Measurements from ENCODE around the gene KLHL29.

Gene KLHL29

DNA sequence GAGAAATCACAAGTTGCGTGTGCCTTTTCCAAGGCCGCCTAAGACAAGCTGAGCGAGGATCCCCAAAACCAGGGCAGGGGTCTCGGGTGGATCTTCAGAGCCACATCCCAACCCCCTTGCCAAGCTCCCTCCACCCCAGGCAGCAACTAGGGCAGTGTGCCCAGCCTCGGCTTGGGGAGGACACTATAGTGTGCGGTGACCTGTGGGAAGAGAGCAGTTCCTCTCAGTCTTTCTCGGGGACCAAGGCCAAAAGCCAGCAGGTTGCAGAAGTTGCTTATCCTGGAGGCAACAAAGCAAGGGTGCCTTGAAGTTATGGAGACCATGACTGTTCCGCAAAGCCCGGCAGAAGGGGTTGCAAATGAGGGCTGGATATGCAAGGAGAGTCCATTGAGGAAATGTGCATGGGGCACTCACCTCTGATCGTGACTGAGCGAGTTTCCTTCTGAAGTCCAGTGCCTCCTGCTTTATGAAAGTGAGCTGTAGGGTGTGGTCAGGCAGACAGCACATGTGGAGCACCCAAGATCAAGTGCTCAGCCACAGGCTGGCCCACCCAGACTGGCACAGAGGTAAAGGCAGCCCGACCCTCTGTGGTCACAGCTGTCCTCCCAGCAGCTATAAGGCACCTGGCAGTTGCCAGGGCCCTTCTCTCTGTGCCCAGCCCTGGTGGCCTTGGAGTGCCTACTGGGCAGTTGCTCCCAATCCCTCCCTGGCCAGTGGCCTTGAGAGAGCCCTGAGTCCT, 281.4 kb downstream of the KLHL29 start:
- no peak for DNase-seq

DNA sequence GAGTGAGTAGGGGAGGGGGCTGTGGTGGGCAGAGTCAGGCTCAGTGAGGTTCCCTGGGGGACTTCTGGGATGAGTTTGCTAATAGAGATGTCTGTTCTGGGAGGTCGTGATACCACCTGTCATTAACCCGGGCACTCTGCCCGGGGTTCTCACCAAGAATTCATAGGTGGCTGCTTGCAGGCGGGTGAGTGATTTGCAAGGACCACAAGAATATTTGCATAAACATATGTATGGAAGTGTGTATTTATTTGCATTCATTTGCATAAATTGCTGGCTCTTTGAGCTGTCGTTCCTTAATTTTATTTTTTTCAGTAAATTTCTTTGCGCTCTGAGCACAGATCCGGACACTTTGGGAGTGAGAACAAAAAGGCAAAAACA, 282.0 kb downstream of the KLHL29 start:
- DNase-seq = no peak

DNA sequence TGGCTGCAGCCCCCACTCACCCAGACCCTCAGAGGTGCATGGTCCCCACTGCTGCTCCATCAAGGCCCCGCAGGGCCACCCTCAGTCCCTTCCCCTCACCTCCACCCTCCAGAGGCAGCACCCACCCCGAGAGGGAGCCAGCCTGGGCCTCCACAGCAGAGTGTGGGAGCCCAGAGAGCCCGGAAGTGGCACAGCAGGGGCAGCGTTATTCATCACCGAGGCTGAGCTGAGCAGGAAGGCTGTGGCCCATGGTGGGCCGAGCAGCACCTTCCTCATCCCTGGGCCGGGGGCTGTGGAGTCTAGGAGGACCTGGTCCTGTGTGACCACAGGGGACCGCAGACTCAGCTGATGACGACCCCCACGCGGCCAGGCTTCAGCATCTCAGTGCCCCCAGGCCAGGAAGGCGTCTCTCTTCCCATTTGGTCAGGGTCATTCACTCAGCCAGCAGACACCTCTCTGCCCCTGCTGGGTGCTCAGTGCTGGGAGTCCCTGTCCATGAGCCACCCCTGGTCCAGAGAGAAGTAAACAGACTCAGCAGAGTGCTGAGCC, 283.9 kb downstream of the KLHL29 start:
- DNase-seq = no peak

DNA sequence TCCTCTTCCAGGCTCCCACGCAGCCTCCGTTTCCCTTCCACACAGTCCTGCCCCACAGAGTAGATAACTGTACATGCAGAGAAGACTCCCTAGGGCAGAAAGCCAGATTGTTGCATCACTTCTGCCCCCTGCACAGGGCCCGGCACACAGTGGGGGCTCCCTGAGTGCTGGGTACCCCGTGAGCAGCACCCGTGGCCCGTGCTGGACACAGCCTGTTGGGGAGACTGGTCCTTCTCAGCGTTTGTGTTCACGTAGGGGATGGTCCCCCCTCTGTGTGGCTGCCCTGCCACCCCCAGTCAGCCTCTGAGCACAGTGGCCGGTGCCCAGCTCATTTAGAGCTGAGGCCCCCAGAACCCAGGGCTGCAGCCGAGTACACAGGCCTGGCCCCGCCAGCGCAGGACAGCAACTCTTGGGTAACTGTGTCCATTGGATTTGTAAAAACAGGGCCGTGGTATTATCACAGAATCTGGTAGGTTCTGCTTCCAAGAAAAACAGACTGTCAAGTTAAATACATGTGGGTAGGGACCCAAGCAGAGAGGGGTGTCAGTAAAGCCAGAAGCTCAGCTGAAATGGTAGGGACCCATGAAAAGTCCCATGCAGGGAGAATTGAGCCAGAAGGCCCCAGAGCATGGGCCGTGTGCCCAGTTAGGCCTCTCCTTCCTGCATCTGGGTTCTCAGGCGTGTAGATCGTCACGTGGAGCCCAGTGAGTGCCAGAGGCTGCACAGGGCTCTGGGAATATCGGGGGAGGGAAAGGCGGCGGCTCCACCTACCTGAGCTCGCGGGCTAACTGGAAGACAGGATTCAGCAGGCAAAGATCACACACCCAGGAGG, 284.6 kb downstream of the KLHL29 start:
- no peak for DNase-seq

DNA sequence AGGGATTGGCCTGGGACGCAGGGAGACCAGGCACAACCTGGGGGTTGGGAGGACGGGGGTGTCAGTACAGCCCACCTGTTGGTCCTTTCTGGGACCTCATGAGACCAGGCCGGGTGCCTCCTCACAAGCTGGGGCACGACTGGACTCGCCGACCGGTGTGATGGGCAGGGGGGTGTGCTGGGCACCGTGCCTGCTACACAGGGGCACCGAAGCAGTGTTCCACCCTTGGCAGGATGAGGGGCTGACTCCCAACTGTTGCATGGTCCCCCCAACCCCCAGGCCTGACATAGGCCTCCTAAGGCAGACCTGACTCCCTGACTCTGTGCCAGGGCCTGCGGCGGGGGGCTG, 285.2 kb downstream of the KLHL29 start:
- DNase-seq = no peak

DNA sequence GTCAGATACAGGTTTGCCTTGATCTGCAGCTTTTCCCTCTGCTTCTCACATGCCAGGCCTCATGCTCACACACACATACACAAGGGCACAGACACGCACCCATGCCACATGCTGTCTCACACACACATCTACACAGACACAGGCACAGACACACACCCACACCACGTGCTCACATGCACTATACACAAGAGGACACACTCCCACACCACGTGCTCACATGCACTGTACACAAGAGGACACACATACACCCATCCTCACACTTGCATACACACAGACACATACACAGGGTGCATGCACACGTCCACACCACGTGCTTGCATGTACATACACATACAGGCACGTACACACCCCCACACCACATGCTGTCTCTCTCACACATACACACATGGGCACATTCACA, 288.1 kb downstream of the KLHL29 start:
- DNase-seq = no peak

DNA sequence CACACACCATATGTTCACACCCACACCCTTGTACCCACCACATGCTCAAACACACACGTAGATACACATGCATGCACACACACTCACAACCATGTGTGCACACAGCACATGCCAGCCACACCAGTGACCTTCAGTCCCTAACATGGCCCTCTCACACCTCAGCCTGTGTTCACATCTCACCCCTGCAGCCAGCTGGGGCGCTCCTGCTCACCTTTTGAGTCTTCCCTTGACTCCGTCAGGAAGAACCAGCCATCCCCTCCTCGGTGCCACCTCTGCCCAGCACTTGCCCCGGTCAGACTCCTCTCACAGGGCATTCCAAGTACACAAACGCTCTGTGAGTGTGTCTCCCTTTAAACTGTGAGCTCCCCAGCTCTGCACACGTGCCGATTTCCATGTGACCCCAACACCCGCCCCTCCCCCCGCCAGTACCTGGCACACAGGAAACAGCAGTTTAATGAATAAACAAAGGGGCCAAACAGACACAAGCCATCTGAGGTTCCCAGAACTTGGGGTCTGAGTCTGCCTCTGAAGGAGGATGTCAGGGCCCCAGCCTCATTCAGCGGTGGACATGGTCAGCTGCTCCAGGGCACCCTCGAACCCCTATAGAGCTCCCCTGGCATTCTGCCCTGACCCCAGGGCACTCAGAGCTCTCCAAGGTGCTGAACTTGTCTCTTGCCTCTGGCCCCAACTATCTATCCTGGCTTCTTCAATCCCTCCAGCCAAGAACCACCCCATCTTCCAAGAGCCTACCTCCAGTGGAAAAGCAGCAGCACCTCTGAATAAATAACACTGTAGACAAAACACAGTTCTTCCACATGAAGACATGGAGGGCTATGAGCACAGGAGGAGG, 289.1 kb downstream of the KLHL29 start:
- DNase-seq = no peak

DNA sequence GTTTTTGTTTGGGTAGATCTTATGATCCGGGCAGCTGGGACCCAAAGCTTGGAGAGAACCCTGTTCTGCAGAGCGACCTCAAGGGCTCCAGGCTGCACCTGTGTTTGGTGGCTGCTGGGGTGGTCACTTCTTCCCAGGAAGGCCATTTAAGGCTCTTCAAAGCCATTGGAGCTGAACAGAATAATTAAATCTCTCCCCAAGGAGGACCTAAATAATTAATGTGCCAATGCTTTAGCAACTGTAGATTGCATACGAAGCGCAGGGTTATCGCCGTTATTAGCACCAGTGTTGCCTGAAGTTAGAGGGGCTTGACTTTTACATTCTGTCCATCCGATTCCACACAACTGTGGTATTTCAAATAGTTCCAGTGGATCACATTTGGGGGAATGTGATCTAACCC, 290.5 kb downstream of the KLHL29 start:
- no peak for DNase-seq

DNA sequence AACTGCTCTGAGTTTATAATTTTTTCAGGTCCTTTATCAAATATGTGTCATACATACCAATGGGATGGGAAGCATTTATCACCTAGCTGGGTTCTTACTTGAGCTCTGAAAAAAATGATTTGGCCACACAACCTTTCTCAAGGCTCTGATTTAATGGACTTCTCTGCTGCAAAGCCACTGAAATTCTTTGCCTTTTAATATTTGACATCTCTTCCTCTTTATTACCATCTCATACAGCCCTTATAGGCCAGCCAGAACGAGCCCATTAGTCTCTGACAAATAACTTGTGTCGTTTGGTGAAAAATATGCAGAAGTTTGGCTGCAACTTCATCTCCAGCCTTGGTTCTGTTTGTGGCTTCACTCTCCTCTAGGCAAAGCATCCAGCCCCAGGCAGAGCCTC, 292.9 kb downstream of the KLHL29 start:
- DNase-seq = no peak

DNA sequence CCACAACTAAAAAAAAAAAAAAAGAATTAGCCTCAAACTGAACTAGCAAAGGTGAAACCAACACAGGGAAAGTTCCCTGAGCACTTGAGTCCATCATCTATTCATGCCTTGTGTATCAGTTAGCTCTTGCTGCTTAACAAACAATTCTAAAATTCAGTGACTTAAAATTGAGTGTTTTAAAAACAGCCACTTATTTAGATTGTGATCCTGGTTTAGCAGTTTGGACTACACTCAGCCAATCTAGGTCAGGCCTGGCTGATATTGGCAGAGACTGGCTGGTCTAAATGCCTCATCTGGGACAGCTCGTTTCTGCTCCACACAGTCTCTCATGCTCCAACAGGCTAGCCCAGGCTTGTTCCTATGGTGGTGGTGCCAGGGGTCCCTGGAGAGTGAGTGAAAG, 294.1 kb downstream of the KLHL29 start:
- DNase-seq = no peak

DNA sequence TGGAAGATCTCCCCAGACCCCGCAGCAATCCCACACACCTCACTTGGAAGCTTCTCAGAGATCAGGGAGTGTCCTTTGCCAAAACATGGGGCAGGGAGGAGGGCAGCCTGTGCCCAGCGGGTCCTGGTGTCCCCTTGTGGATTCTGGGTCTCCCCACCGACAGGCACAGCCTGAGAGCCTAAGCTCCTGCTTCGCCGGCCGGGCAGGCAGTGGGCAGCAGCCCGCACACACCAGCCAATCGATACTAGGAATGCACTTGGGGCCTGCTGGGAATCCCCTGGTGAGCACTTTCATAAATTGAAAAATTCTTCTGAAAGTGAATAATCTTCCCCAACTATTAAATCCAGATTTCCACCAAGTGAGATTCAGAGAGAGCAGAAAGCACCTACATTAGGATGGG, 296.0 kb downstream of the KLHL29 start:
- DNase-seq = no peak

DNA sequence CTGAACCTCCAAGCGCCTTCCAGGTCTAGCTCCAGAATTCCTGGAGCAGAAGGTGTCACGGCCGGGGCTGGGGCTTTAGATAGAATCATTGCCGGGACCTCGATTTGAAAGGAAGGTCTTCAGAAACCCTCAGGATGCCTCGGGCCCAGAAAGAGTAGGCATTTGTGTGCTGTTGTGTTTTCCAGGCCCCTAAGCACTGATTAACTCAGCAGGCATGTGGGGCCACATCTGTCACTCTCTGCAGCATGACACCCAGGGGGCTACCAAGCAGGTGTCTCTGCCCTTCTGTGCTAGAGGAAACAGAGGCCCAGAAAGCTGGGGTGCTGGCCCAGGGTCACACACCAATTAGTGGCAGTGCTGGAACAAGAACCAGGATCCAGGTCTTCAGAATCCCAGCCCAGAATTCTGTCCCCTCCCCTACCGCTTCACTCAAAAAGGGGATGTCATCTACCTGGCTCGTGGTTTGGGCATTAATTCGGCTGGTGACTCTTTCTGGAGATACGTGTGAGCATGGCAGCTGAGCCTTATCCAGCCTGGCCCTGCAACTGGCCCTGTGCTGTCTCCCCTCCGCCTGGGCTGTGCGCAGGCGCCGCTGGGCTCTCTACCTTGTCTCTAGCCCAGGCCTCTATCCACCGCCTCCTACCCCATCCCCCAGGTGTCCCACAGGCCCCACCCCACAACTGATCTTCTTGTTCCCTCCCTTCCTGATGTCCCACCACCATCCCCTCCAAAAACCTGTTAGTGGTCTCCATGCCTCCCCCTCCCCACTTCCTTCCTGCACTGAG, 296.6 kb downstream of the KLHL29 start:
- DNase-seq = no peak

DNA sequence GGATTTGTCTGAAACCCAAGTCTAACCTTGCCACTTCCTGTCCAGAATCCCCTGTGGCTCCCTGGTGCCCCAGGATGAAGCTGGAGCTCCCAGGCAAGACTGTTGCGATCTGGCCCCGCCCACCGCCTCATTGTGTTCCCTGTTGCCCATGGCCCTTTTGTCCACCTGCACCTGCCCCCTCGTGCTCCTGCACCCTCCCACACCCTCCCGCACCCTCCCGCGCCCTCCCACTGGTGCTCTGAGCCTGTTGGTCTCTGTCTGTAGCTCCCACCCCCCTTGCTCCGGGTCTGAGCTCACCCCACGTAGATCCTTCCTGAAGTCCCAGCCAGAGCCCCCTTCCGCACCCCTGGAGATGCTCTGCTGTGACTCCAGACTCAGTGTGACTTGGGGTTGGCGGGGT, 297.5 kb downstream of the KLHL29 start:
- DNase-seq = no peak

DNA sequence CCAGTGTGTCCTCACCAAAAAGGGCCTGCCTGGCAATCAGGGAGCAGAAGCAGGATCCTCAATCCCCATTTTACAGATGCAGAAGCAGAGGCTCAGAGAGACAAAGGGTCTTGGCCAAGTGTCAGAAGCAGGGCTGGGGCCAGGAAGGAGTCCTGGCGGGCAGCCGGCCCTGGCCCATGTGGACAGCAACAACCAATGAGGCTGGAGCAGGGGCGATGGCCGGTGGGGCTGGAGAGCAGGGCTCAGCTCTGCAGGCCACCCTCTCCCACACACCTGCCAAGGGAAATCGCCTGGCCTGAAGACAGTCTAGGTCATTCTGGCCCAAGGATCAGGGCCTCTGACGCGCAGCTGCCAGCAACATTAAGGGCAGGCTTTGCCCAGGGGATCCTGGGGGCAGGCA, 298.0 kb downstream of the KLHL29 start:
- DNase-seq = no peak

DNA sequence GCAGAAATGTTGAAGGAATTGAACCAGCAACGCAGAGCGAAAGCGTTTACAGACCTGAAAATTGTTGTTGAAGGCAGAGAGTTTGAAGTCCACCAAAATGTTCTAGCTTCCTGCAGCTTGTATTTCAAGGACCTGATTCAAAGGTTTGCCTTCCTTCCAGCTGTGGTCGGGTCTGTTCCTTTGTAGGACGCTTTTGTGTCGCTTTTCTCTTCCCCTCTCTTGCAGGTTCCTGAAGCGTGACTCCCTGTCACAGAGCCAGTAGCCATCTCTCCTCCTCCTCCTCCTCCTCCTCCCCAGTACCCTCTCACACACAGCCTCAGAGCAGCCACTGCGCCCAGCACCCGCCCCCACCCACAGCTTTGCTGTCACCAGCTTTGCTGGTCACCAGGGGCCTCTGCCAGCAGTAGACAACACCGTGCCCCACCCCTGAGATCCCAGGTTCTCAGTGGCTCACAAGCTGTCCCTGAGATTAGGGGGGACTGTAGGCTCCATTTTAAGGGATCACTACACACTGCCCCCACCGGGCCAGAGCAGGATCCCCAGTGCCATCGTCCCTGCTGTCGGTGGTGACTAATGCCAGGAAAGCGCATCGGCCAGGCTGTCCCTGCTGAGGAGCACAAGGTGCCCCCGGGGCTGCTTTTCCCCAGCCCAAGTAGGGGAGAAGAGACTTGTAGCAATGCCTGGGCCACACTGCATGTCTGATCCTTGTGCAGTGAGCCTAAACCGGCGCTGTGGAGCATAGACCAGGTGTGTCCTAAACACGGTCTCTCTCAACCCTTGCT, 299.6 kb downstream of the KLHL29 start:
- no peak for DNase-seq

DNA sequence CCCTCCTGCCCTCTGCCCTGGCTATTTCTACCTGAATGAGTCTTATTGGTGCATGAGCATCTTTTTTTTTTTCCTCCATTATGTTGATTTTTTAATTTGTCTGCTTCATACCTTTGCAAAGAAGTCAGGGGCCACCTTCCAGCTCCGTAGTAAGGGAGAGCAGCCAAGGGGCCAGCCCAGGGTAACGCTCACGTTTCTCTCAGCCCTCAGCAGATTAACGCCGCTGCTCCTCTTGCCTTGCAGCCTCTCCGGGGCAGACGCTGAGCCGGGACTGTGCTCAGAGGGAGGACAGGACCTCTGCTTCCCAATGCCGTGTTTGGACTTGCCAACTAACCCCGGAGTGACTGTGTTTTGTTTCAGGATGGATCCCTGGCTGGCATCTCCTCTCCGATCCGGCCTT, 300.2 kb downstream of the KLHL29 start:
- DNase-seq = no peak

DNA sequence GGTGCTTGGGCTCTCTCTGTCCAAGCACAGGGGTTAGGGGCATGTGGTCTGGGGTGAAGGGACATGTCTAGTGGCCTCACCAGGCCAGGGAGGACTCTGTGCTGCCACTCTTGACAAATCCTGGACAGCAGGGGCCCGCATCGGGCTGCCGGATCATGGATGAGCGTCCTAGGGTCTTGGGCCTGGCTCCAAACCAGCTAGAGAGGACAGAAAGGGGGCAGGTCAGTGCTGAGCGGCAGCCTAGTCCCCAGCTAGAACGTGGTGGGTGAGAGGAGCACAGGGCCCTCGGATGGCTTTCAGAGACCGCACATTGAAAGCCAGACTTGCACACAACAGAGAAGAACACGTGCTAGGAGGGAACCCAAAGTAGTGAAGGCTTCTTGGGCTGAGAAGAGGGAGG, 300.7 kb downstream of the KLHL29 start:
- no peak for DNase-seq

DNA sequence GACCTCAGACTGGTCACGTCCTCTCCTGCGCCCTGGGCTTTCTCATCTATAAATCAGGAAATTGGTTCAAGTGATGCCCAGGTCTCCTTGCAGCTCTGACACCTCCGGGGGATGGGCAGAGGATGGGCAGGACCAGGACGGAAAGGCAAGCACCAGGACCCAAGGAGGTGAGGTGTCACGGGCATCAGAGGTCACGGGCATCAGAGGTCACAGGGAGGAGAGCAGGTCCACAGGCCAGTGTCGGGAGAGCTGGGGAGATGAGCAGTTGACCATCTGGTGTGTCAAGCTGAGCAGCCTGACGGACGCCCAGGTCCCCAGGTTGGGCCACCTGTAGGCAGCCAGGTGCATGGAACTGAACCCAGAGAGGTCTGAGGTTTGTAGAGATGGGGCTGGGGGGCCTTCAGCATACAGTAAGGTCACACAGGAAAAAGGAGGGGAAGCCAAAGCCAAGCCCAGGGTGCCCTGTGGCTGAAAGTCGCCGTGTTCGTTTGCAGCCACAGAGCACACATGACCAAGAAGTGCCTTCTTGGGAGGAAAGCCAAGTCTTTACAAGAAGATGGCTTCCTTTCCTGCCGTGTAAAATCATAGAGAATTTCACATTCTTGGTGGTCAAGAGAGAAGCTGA, 301.5 kb downstream of the KLHL29 start:
- DNase-seq = no peak

DNA sequence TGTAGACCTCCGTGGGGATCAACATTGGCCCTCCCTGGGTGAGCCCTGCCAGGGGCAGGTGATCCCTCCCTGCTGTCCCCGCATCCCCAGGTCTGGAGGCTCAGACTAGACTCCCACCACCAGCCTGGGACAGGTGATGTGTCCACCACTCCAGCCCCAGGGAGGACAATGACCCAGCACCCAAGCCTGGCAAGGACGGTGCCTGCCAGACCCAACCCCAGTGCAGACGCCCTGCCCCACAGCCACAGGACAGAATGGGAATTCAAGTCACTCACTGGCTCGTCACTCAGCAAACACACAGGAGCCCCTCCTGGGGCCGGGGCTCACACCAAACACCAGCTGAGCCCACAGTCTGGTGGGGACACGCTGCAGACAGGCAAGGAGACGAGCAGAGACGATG, 302.2 kb downstream of the KLHL29 start:
- no peak for DNase-seq

DNA sequence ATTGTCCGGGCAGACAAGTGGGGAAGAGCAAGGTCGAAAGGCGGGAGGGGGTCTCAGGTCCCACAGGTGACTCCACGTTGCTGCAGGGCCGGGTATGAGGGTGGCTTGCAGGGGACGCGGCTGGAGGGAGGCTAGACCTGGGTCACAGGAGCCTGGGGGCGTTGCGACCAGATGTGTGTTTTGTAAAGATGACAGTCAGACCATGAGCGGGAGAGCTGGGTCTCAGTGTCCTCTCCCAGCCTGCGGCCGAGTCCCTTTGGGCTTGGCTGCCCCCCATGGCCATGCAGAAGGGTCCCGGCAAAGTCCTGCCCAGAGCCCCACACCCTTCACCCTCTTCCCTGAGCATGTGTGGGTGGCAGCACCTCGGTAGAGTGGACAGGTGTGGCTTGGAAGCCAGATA, 302.7 kb downstream of the KLHL29 start:
- no peak for DNase-seq

DNA sequence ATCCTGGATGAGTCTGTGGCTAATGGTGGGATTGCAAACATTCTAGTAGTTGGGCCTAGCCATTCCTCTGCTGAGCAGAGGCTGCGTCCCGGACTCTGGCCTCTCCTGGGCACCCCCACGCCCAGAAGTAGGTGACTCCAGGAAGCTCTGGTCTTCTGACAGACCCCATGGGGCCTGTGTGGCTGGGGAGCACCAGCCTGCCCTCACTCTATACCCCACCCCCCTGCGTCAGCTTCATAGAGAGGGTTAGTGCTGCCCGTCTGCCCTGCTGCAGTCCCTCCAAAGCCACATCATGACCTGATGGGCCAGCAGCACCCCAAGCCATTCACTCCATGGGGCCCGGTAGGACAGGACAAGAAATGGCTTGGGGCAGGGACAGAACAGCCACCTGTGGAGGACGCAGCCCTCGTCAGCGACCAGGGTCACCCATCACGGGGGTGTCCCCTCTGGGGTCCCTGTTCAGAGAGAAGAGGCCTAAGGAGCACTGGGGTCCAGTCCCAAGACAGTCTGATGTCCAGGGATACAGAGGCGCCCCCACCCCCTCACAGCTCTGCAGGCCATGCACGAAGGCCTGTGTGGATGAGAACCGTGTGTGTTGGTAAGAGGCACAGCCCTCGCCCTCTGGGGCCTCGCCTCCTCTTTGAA, 303.6 kb downstream of the KLHL29 start:
- no peak for DNase-seq
